ENCODE results near the gene COG2.

- TF ChIP-seq CTCF (IDR thresholded peaks at IDR 0.05; ENCODE audit: insufficient read depth, low read depth, low read length) (no peak), EZH2 (IDR thresholded peaks at IDR 0.05; ENCODE audit: insufficient read depth, low read length) (no peak)
Observed at GRCh38 chr1:230679825-230680224, 37.5 kb downstream of the COG2 start.

Data from astrocyte (in vitro differentiated cells and primary cell).